Astrocyte (in vitro differentiated cells and primary cell): ENCODE results near the gene ITPK1. TPM values are rescaled to one million over a fixed set of nuclear protein-coding genes. Genes with fewer than 3 reads are reported as not detected.

ENCODE experiments used
- DNase-seq: peaks from one replicate; pipeline ENCODE4 v3.0.0-alpha.2; 2010; ENCODE audit warnings: low read depth
- FAIRE-seq: peaks from 2 replicates; lab custom pipeline; 2011; peaks lifted over from hg19 to GRCh38; lab: Jason Lieb, UNC
- H2AFZ ChIP-seq: 2 replicates; pipeline ENCODE4 v1.6.0; 2012; ENCODE audit warnings: low read depth, low read length, inconsistent platforms
- H3K27ac ChIP-seq: 2 replicates; pipeline ENCODE4 v1.5.1; 2011; ENCODE audit warnings: low read depth, low read length, inconsistent platforms
- H3K27me3 ChIP-seq: 2 replicates; pipeline ENCODE4 v1.6.0; 2011; ENCODE audit warnings: low read length, inconsistent platforms; ENCODE audit not compliant: insufficient read depth
- H3K36me3 ChIP-seq: 2 replicates; pipeline ENCODE4 v1.5.1; 2011; ENCODE audit warnings: low read length, inconsistent platforms; ENCODE audit not compliant: insufficient read depth
- H3K4me1 ChIP-seq: 2 replicates; pipeline ENCODE4 v1.5.1; 2011; ENCODE audit warnings: low read length, inconsistent platforms; ENCODE audit not compliant: insufficient read depth
- H3K4me2 ChIP-seq: 2 replicates; pipeline ENCODE4 v1.6.0; 2012; ENCODE audit warnings: low read length, inconsistent platforms
- H3K4me3 ChIP-seq: 2 replicates; pipeline ENCODE4 v1.5.1; 2011; ENCODE audit warnings: low read depth, mild to moderate bottlenecking, low read length, inconsistent platforms; ENCODE audit not compliant: insufficient read depth
- H3K79me2 ChIP-seq: 2 replicates; pipeline ENCODE4 v1.6.0; 2012; ENCODE audit warnings: mild to moderate bottlenecking, low read length, inconsistent platforms; ENCODE audit not compliant: insufficient read depth
- H3K9ac ChIP-seq: 2 replicates; pipeline ENCODE4 v1.6.0; 2012; ENCODE audit warnings: mild to moderate bottlenecking, low read length, inconsistent platforms
- H3K9me3 ChIP-seq: 2 replicates; pipeline ENCODE4 v1.5.1; 2012; ENCODE audit warnings: low read depth, mild to moderate bottlenecking, low read length, inconsistent platforms; ENCODE audit not compliant: insufficient read depth
- H4K20me1 ChIP-seq: 2 replicates; pipeline ENCODE4 v1.6.0; 2012; ENCODE audit warnings: low read length, inconsistent platforms; ENCODE audit not compliant: insufficient read depth
- H3K27ac Mint-ChIP-seq: one replicate; pipeline ENCODE4 v1.8.0; 2021; ENCODE audit warnings: mild to moderate bottlenecking, mixed read lengths; ENCODE audit not compliant: unreplicated experiment
- H3K27me3 Mint-ChIP-seq: one replicate; pipeline ENCODE4 v1.8.0; 2021; ENCODE audit warnings: low read depth, mixed read lengths; ENCODE audit not compliant: unreplicated experiment
- H3K36me3 Mint-ChIP-seq: one replicate; pipeline ENCODE4 v1.8.0; 2021; ENCODE audit warnings: low read depth, mixed read lengths; ENCODE audit not compliant: unreplicated experiment
- H3K4me1 Mint-ChIP-seq: one replicate; pipeline ENCODE4 v1.8.0; 2021; ENCODE audit warnings: low read depth, mixed read lengths; ENCODE audit not compliant: unreplicated experiment
- H3K4me3 Mint-ChIP-seq: one replicate; pipeline ENCODE4 v1.8.0; 2021; ENCODE audit warnings: mild to moderate bottlenecking, moderate library complexity, mixed read lengths; ENCODE audit not compliant: unreplicated experiment
- H3K9me3 Mint-ChIP-seq: one replicate; pipeline ENCODE4 v1.8.0; 2021; ENCODE audit warnings: mild to moderate bottlenecking, mixed read lengths; ENCODE audit not compliant: unreplicated experiment
- EZH2 ChIP-seq: IDR thresholded peaks from 2 replicates; pipeline ENCODE4 v1.6.1; 2012; ENCODE audit warnings: mild to moderate bottlenecking, low read length, inconsistent platforms; ENCODE audit not compliant: insufficient read depth
- total RNA-seq: library from RNA; stranded (reverse); gene quantifications from 2 replicates; pipeline ENCODE4 v1.2.1, GENCODE V29; 2021
- TF ChIP-seq, protein P1 (sequence below): IDR thresholded peaks from 2 replicates; pipeline ENCODE4 v1.5.1; 2011; ENCODE audit warnings: low read depth, mild to moderate bottlenecking, inconsistent platforms, low read length, moderate library complexity; ENCODE audit not compliant: insufficient read depth

ITPK1 gene
- total RNA-seq, 1 donor from 2014 or later, result 13.0 TPM

DNA sequence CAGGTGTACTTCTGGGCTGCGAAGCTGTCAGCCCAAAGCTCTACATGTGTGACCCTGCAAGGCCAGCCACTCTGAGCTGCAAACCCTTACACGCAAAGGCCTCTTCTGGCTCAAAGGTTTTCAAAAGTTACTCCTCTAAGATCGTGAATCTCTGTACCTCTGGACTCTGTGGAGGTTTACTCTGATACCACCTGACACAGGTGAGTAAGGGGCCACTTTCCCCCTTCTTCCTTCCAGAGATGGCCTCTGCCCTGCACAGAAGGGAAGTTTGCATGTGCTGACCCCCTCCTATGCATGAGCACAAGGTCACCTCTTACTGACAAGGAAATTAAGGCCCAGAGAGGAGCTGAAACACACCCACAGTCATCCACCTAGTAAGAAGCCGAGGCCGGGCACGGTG is 14.5 kb downstream of the ITPK1 start:
- Histone ChIP-seq H3K27me3 (no peaks in the 10 kb centered on the region), H3K9me3 (no peaks in the 10 kb centered on the region), H2AFZ (no peak overlapping the region), H4K20me1 (peaks cover 45% of the 10 kb centered on the region), H3K27ac (no peak overlapping the region), H3K4me2 (no peak overlapping the region), H3K36me3 (no peaks in the 10 kb centered on the region), H3K4me3 (no peak overlapping the region), H3K9ac (no peak overlapping the region), H3K79me2 (peaks cover 6% of the 10 kb centered on the region), H3K4me1 (peaks cover 4% of the 10 kb centered on the region)
- H3K4me3 Mint-ChIP-seq, result no peak overlapping the region
- H3K27ac Mint-ChIP-seq, result no peak overlapping the region
- DNase-seq (no peak), FAIRE-seq (no peak)
- H3K4me1 Mint-ChIP-seq, result no peaks in the 10 kb centered on the region
- H3K9me3 Mint-ChIP-seq, result no peaks in the 10 kb centered on the region
- TF ChIP-seq, protein P1, sequence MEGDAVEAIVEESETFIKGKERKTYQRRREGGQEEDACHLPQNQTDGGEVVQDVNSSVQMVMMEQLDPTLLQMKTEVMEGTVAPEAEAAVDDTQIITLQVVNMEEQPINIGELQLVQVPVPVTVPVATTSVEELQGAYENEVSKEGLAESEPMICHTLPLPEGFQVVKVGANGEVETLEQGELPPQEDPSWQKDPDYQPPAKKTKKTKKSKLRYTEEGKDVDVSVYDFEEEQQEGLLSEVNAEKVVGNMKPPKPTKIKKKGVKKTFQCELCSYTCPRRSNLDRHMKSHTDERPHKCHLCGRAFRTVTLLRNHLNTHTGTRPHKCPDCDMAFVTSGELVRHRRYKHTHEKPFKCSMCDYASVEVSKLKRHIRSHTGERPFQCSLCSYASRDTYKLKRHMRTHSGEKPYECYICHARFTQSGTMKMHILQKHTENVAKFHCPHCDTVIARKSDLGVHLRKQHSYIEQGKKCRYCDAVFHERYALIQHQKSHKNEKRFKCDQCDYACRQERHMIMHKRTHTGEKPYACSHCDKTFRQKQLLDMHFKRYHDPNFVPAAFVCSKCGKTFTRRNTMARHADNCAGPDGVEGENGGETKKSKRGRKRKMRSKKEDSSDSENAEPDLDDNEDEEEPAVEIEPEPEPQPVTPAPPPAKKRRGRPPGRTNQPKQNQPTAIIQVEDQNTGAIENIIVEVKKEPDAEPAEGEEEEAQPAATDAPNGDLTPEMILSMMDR, result no peak
- no peak for TF ChIP-seq EZH2
- H3K27me3 Mint-ChIP-seq, result peaks cover 27% of the 10 kb centered on the region
- no peaks in the 10 kb centered on the region for H3K36me3 Mint-ChIP-seq

DNA sequence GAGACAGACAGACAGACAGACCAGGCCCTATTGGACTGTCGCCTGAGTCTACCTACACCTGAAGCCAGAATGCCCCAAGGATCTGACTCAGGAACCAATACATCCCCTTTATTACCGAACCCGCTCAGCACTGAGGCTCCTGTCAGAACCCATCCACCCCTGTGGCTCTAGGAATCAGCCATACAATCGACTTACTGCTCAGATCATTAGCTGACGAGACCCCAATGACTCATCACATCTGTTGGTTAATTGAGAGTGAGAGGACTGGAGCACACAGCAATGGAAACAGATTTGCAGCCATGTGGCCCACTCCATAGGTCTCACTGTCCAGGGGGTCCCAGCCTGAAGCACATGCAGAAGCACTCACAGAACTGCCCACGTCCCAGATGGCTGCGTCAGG is 15.2 kb downstream of the ITPK1 start:
- Mint-ChIP-seq H3K27me3 (peaks cover 27% of the 10 kb centered on the region), H3K4me3 (no peak overlapping the region), H3K27ac (no peak overlapping the region), H3K36me3 (no peaks in the 10 kb centered on the region), H3K4me1 (no peaks in the 10 kb centered on the region), H3K9me3 (no peaks in the 10 kb centered on the region)
- no peaks in the 10 kb centered on the region for H3K9me3 ChIP-seq
- no peaks in the 10 kb centered on the region for H3K27me3 ChIP-seq
- H2AFZ ChIP-seq, result no peak overlapping the region
- no peaks in the 10 kb centered on the region for H3K36me3 ChIP-seq
- FAIRE-seq (no peak), DNase-seq (no peak)
- no peak overlapping the region for H3K9ac ChIP-seq
- H3K4me2 ChIP-seq, result no peak overlapping the region
- peaks cover 4% of the 10 kb centered on the region for H3K4me1 ChIP-seq
- no peak overlapping the region for H3K4me3 ChIP-seq
- H3K27ac ChIP-seq, result no peak overlapping the region
- peaks cover 6% of the 10 kb centered on the region for H3K79me2 ChIP-seq
- TF ChIP-seq EZH2, result no peak
- TF ChIP-seq, protein P1, result no peak
- peaks cover 47% of the 10 kb centered on the region for H4K20me1 ChIP-seq

DNA sequence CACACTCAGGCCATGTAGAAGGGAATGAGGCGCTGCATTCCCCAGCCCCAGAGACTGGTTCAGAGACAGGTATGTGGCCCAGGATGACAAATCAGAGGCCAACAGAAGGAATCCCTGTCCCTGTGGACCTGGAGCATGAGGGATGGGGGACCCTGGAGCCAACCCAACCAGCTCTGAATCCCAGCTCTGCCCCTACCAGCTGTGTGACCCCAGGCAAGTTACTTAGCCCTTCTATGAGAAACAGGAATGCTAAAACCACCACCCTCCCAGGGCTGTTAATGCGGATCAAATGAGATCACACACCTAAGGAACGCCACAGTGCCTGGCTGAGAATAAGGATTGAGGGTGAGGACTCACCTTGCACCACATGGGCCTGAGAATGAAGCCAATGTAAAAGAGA is 15.6 kb downstream of the ITPK1 start:
- no peak overlapping the region for H3K27ac Mint-ChIP-seq
- no peak for TF ChIP-seq EZH2
- TF ChIP-seq, protein P1, result no peak

More for the DNA sequence above, 15.6 kb downstream of the ITPK1 start:
- H3K27me3 ChIP-seq, result no peaks in the 10 kb centered on the region
- no peak overlapping the region for H3K4me2 ChIP-seq
- peaks cover 44% of the 10 kb centered on the region for H4K20me1 ChIP-seq
- no peak for FAIRE-seq
- no peaks in the 10 kb centered on the region for H3K9me3 Mint-ChIP-seq
- no peaks in the 10 kb centered on the region for H3K36me3 Mint-ChIP-seq
- no peak overlapping the region for H3K4me3 ChIP-seq
- no peak for DNase-seq
- H3K4me1 ChIP-seq, result peaks cover 4% of the 10 kb centered on the region
- H3K79me2 ChIP-seq, result peaks cover 6% of the 10 kb centered on the region
- no peaks in the 10 kb centered on the region for H3K9me3 ChIP-seq
- no peaks in the 10 kb centered on the region for H3K4me1 Mint-ChIP-seq
- H3K27ac ChIP-seq, result no peak overlapping the region
- H3K4me3 Mint-ChIP-seq, result no peak overlapping the region
- no peak overlapping the region for H3K9ac ChIP-seq
- peaks cover 25% of the 10 kb centered on the region for H3K27me3 Mint-ChIP-seq
- H2AFZ ChIP-seq, result no peak overlapping the region
- H3K36me3 ChIP-seq, result no peaks in the 10 kb centered on the region
